GM12875 (cell line): ENCODE results near the gene LAT.
"Not testable (repeated sequence)": the region's sequence is repeated elsewhere in the genome, so short reads cannot be mapped to it uniquely, and the experiment has no call there.

Experiments used
- H3K4me3 ChIP-seq: one replicate; pipeline ENCODE4 v1.5.1; 2011; ENCODE audit warnings: low read depth, low read length, control low read depth
- CTCF ChIP-seq: IDR thresholded peaks from 2 replicates; pipeline ENCODE4 v1.5.1; 2011; ENCODE audit warnings: low read depth, mild to moderate bottlenecking, control low read depth, inconsistent platforms, low read length, moderate library complexity, borderline replicate concordance; ENCODE audit not compliant: insufficient read depth

LAT gene

DNA sequence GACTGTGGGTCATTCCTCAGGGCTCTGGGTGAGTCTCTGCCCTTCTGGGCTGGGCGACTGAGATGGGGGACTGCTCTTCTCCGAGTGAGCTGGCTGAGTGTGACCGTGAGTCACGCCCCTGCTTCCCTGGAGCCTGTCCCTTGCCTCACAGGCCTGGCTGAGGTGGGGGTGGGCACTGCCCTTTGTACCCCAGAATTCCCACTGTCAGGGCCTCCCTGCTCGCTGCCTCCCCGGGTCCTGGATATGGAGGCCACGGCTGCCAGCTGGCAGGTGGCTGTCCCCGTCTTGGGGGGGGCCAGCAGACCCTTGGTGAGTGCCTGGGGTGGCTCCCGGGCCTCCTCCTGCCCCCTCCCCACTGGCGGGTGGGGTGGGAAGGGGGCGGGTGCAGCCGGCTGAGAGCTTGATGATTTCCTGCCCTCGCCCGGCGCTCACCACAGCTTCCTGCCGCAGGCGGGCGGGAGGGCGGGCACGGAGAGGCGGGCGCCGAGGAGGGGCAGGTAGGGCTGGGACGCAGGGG is at the start of gene LAT:
TSS of gene LAT (plus strand) at position 434 of the 517 bp plus-strand sequence. CDS start 366 bp downstream, outside the sequence.
- H3K4me3 ChIP-seq, result peak within 1 kb of the TSS; percentile 45
- TF ChIP-seq CTCF, result no peak

DNA sequence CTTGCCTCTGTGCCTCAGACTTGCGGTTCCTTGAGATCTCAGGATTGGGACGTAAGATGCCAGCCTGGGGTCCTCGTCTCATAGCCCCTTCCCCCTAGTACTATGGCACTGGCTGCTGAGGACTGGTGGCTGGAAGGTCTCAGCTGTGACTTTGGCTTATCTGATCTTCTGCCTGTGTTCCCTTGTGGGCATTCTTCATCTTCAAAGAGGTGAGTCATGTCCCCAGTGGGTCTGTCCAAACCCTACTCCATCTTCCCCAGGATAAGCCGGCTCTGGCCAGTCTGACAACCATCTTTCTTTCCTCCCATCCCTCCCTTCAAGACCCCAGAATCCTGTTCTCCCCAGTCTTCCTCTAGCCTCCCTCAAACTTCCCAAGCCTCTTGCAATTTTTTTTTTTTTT is 49.5 kb upstream of the LAT start:
- no peak overlapping the region for H3K4me3 ChIP-seq
- no peak for TF ChIP-seq CTCF

GRCh38 chr16:28935924-28936783 is 48.7 kb upstream of the LAT start:
- no peak overlapping the region for H3K4me3 ChIP-seq
- no peak for TF ChIP-seq CTCF

DNA sequence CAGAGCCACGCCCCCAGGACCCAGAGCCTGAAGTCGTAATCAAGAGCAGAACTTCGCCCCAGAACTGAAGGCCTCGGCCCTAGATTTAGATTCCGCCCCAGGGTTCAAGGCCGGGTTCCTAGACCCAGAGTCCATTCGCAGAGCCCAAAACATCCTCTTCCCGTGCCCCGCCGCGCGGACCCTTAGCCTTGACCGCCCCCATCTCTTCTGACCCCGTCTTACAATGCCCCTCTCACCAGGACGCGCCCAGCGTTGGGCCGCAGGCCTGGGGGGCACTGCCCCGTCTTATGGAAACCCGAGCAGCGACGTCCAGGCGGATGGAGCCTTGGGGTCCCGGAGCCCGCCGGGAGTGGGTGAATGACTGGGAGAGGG is 48.1 kb upstream of the LAT start:
- TF ChIP-seq CTCF, result no peak
- H3K4me3 ChIP-seq, result no peak overlapping the region

DNA sequence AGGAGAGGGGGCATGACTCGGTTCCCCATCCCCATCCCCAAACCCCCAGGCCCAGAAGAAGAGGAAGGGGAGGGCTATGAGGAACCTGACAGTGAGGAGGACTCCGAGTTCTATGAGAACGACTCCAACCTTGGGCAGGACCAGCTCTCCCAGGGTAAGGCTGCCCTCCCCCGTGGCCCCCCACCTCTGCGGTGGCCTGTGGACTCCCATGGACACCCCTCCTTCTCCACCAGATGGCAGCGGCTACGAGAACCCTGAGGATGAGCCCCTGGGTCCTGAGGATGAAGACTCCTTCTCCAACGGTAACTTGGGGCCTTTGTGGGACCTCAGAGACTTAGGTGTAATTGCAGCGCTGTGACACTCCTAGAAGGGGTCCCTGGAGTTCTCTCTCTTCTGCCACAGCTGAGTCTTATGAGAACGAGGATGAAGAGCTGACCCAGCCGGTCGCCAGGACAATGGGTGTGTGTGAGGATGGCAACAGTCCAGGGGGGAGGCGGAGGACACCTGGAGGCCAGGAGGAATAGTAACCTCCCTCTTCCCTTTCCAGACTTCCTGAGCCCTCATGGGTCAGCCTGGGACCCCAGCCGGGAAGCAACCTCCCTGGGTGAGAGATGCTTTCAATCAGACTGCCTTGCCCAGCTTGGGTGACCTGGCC is 47.5 kb upstream of the LAT start:
- no peak for TF ChIP-seq CTCF
- H3K4me3 ChIP-seq, result no peak overlapping the region

- no peak overlapping the region for H3K4me3 ChIP-seq
- no peak for TF ChIP-seq CTCF
Observed at GRCh38 chr16:28938721-28939120, 46.1 kb upstream of the LAT start.

DNA sequence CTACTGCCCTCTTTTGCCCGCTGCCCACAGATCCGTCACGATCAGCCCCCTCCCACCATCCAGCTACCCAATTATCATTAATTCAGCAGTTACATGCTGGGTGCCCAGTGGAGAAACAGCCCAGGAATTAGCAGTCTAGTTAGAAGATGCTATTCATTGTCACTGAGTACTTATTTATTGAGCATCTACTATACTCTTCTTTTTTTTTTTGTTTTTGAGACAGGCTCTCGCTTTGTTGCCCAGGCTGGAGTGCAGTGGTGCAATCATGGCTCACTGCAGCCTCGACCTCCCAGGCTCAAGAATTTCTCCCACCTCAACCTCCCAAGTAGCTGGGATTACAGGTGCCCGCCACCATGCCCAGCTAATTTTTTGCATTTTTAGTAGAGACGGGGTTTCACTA is 45.0 kb upstream of the LAT start:
- H3K4me3 ChIP-seq, result not testable (repeated sequence)
